Upper lobe of left lung (tissue), 6 donors: ENCODE data around the gene ROS1. TPM values are rescaled to one million over a fixed set of nuclear protein-coding genes. Genes with fewer than 3 reads are reported as not detected.
"Not testable (repeated sequence)": the region's sequence is repeated elsewhere in the genome, so short reads cannot be mapped to it uniquely, and the experiment has no call there.

Experiments
- ATAC-seq, 2 donors: fragments of 200-7000 bp; cut with Tn5 transposase; one replicate each; pipeline ENCODE4 v1.9.1; 2022; ENCODE audit warnings: mild to moderate bottlenecking in 2 of 2, moderate library complexity in 2 of 2; ENCODE audit not compliant: low FRiP score in 2 of 2
- DNase-seq, 2 donors: peaks; one replicate each; pipeline ENCODE4 v3.0.0-alpha.2; 2019 to 2020
- H3K27ac ChIP-seq, 4 donors: fragments of 200-600 bp; sonication (generic); one replicate each; pipeline ENCODE4 v1.5.1; 2016 to 2019
- H3K27me3 ChIP-seq, 4 donors: fragments of 200-600 bp; sonication (generic); one replicate each; pipeline ENCODE4 v1.5.1; 2017 to 2019
- H3K36me3 ChIP-seq, 4 donors: fragments of 200-600 bp; sonication (generic); one replicate each; pipeline ENCODE4 v1.5.1; 2016 to 2019
- H3K4me1 ChIP-seq, 4 donors: fragments of 200-600 bp; sonication (generic); one replicate each; pipeline ENCODE4 v1.5.1; 2018 to 2019
- H3K4me3 ChIP-seq, 4 donors: fragments of 200-600 bp; sonication (generic); one replicate each; pipeline ENCODE4 v1.5.1; 2017 to 2019; ENCODE audit warnings: mild to moderate bottlenecking in 2 of 4, moderate library complexity in 1 of 4
- H3K9me3 ChIP-seq, 4 donors: fragments of 200-600 bp; sonication (generic); one replicate each; pipeline ENCODE4 v1.5.1; 2018 to 2019
- CTCF ChIP-seq, 6 experiments: fragments of 450-650 bp in 4 of 6; fragments of 200-600 bp in 2 of 6; sonication (generic) in 2 of 6; IDR thresholded peaks; one replicate each; pipeline ENCODE4 v1.5.1; 2016 to 2019; ENCODE audit warnings: antibody characterized with exemption in 6 of 6
- EP300 ChIP-seq, 4 donors: sonication (generic); formaldehyde crosslinking; IDR thresholded peaks; one replicate each; pipeline ENCODE4 v1.5.1; 2017; ENCODE audit warnings: antibody characterized with exemption in 4 of 4, control low read depth in 2 of 4
- POLR2A ChIP-seq, 4 donors: fragments of 450-650 bp; IDR thresholded peaks; one replicate each; pipeline ENCODE4 v1.5.1; 2016 to 2017; ENCODE audit warnings: antibody characterized with exemption in 4 of 4, mild to moderate bottlenecking in 2 of 4
- POLR2AphosphoS5 ChIP-seq, 2 donors: sonication (generic); formaldehyde crosslinking; IDR thresholded peaks; one replicate each; pipeline ENCODE4 v1.5.1; 2017; ENCODE audit warnings: antibody characterized with exemption in 2 of 2
- WGBS, 2 donors: methylation state at CpG; one replicate each; pipeline ENCODE4 v1.1.5; 2017 to 2018; 5-methylcytosine and 5-hydroxymethylcytosine counted together
- total RNA-seq, 6 donors: library from RNA; depleted of rRNA in 4 of 6; stranded (reverse); fragments of >200 nt in 4 of 6; gene quantifications; one replicate each; pipeline versions ENCODE4 v1.1.0 to v1.2.1, GENCODE V29; 2016 to 2021
- donor health status: DM: no; HTN: no; CAD: no; lungs with moderate emphysema.
- donor health status: DM: no; HTN: yes; CAD: no; lungs with severe emphysema.

Gene ROS1
- 100 to 1,000 TPM in 3 of 6 donors, 10 to 100 TPM in 3; 39.1 to 190 (median 114) TPM for total RNA-seq

DNA sequence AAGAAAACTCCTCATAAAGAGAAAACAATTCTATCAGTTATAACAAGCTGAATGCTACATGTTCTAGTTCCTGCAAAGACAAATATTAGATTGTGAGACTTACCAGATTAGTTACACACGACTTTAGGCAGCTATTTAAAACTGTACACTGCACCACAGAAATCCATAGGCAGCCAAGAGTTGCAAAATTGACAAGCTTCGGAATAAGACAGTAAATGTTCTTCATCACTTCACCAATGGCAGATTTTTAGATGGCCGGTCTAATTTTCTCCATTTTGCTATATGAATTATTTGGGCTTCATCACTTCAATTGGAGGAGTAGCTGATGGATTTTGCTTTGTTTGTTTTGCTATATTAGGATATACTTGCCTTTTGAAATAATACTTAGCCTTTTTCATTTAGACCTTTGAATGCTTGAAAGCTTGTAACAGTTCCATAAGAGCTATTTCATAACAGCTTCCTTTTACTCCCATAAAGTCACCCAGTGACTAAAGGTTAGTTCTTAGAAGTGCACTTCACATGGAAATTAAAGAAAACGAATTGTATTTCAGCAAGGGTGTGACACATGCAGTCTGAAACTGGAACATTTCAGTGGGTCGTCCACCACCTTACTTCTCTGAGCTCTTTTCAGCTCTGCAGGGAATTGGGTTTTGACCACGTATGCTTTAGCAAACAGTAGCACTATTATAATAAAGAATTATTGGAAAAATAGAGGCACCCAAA is at the start of gene ROS1:
Gene ROS1, minus strand, starts transcription at position 512 of the 723 bp plus-strand sequence. Its CDS starts 286 bp downstream, at position 226.
- Histone ChIP-seq H3K36me3 (no peaks in the 10 kb centered on the region), H3K9me3 (no peaks in the 10 kb centered on the region), H3K4me3 (peak within 1 kb of the TSS in 3 of 4 donors; percentile 31 to 43 (median 43)), H3K4me1 (no peaks in the 10 kb centered on the region), H3K27ac (peak within 1 kb of the TSS; percentile 10 to 72 (median 64)), H3K27me3 (no peaks in the 10 kb centered on the region)
- TF ChIP-seq POLR2AphosphoS5 (IDR thresholded peaks at IDR 0.05) (no peak), CTCF (IDR thresholded peaks at IDR 0.05) (no peak), POLR2A (IDR thresholded peaks at IDR 0.05) (peak in 1 of 4 donors; percentile 35), EP300 (IDR thresholded peaks at IDR 0.05) (peak in 1 of 4 donors; percentile 70)
- DNase-seq (no peak), ATAC-seq (peak; percentile 64 to 91)
- WGBS, 2 donors, result 46 to 57% methylated on average over 6 of the region's 6 CpGs

GRCh38 chr6:117473401-117473800 is 47.7 kb upstream of the ROS1 start:
- 91 to 95% methylated on average over 1 of the region's 1 CpG for WGBS, 2 donors
- Histone ChIP-seq H3K4me3 (no peak overlapping the region), H3K36me3 (no peaks in the 10 kb centered on the region), H3K27me3 (no peaks in the 10 kb centered on the region), H3K4me1 (peaks cover 0 to 4% (median 0%) of the 10 kb centered on the region in 4 donors), H3K9me3 (no peaks in the 10 kb centered on the region), H3K27ac (no peak overlapping the region)
- ATAC-seq (no peak), DNase-seq (no peak)
- TF ChIP-seq CTCF (IDR thresholded peaks at IDR 0.05) (no peak), POLR2A (IDR thresholded peaks at IDR 0.05) (no peak), EP300 (IDR thresholded peaks at IDR 0.05) (no peak), POLR2AphosphoS5 (IDR thresholded peaks at IDR 0.05) (no peak)

DNA sequence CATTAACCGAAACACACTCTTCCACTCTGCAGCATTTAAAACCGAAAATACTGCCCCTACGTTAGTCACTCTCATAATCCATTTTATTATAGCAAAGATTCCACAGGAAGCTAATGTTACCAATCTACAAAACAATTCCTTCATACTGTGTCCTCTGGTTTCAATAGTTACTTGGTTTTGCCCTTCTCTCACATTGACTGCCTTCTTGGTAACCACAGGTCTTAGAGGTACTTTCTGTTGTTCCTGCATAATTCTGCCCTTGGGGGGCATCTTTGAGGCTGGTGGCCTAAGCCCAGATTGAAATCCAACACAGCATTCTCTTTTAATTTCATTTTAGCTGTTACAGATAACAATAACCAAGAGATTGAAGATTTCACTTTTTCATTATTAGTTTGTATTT is 46.9 kb upstream of the ROS1 start:
- TF ChIP-seq POLR2AphosphoS5 (IDR thresholded peaks at IDR 0.05), result no peak
- TF ChIP-seq EP300 (IDR thresholded peaks at IDR 0.05), result no peak
- Histone ChIP-seq H3K27me3 (no peaks in the 10 kb centered on the region), H3K27ac (no peak overlapping the region), H3K9me3 (no peaks in the 10 kb centered on the region), H3K4me1 (peaks cover 0 to 4% (median 0%) of the 10 kb centered on the region in 4 donors), H3K4me3 (no peak overlapping the region), H3K36me3 (no peaks in the 10 kb centered on the region)
- DNase-seq (no peak), ATAC-seq (no peak)
- 90 to 91% methylated on average over 3 of the region's 3 CpGs for WGBS, 2 donors

- Histone ChIP-seq H3K4me3 (no peak overlapping the region), H3K27me3 (no peaks in the 10 kb centered on the region), H3K27ac (no peak overlapping the region), H3K36me3 (no peaks in the 10 kb centered on the region), H3K4me1 (peaks cover 0 to 4% (median 0%) of the 10 kb centered on the region in 4 donors), H3K9me3 (no peaks in the 10 kb centered on the region)
- no peak for ATAC-seq
- WGBS, 2 donors, result 83 to 93% methylated on average over 3 of the region's 3 CpGs
- DNase-seq, result no peak
- no peak for TF ChIP-seq POLR2A (IDR thresholded peaks at IDR 0.05)
- no peak for TF ChIP-seq EP300 (IDR thresholded peaks at IDR 0.05)
- TF ChIP-seq POLR2AphosphoS5 (IDR thresholded peaks at IDR 0.05), result no peak
- no peak for TF ChIP-seq CTCF (IDR thresholded peaks at IDR 0.05)
These were observed 44.0 kb upstream of the ROS1 start for GRCh38 chr6:117469791-117470190.

DNA sequence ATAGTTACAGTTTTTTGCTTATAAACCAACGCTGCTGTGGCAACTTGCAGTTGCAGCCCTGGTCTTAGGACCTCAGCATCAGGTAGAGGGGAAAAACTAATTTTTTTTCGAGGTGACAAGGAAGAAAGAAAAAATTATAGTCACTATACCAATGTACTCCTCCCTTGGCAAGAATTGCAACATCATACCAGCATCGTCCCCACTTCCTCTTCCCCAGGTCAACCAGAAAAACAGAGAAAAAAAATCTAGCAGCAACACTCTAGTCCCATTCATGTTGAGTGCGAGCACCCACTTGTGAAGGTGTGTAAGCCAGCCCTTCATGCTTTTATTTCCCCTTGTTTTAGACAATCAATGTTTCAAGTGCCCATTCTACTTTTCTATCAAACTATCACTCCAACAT is 43.6 kb upstream of the ROS1 start:
- Histone ChIP-seq H3K4me1 (peaks cover 0 to 4% (median 0%) of the 10 kb centered on the region in 4 donors), H3K27me3 (no peaks in the 10 kb centered on the region), H3K9me3 (no peaks in the 10 kb centered on the region), H3K27ac (no peak overlapping the region), H3K4me3 (no peak overlapping the region), H3K36me3 (no peaks in the 10 kb centered on the region)
- TF ChIP-seq POLR2A (IDR thresholded peaks at IDR 0.05) (no peak), POLR2AphosphoS5 (IDR thresholded peaks at IDR 0.05) (no peak), EP300 (IDR thresholded peaks at IDR 0.05) (no peak), CTCF (IDR thresholded peaks at IDR 0.05) (no peak)
- ATAC-seq (no peak), DNase-seq (peak in 1 of 2 donors; percentile 37)
- 31 to 51% methylated on average over 4 of the region's 4 CpGs for WGBS, 2 donors

DNA sequence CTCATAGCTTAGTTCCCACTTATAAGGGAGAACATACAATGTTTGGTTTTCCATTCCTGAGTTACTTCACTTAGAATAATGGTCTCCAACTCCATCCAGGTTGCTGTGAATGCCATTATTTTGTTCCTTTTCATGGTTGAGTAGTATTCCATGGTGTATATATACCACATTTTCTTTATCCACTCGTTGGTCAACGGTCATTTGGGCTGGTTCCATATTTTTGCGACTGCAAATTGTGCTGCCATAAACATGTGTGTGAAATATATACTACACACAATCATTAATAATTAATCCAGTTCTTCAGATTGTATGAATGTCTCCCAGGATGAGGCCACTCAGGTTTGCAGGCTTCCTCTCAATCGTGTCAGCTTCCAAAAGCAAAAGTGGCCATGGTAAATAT is 42.8 kb upstream of the ROS1 start:
- 92% methylated on average over 4 of the region's 4 CpGs for WGBS, 2 donors
- DNase-seq, H3K4me1 ChIP-seq, H3K9me3 ChIP-seq, H3K36me3 ChIP-seq, H3K4me3 ChIP-seq, H3K27ac ChIP-seq, ATAC-seq, H3K27me3 ChIP-seq: not testable (repeated sequence)
